Body of pancreas (tissue), 4 donors: ENCODE measurements around the gene POLE2.

Source experiments
- CTCF ChIP-seq, 7 experiments: fragments of 450-650 bp in 4 of 7; fragments of 200-600 bp in 3 of 7; sonication (generic) in 3 of 7; IDR thresholded peaks; one replicate each; pipeline ENCODE4 v1.5.1; 2016 to 2019; ENCODE audit warnings: antibody characterized with exemption in 7 of 7
- POLR2A ChIP-seq, 3 donors: fragments of 450-650 bp; IDR thresholded peaks; one replicate each; pipeline ENCODE4 v1.6.1; 2016; ENCODE audit warnings: antibody characterized with exemption in 3 of 3, mild to moderate bottlenecking in 2 of 3

- TF ChIP-seq POLR2A (IDR thresholded peaks at IDR 0.05) (no peak), CTCF (IDR thresholded peaks at IDR 0.05) (no peak)
Observed at GRCh38 chr14:49622022-49622607, 65.9 kb downstream of the POLE2 start.
